GM21447 (cell line): ENCODE data around the gene TRIM7.
A peak's percentile ranks its signal among the peaks of the same experiment; 100 is the strongest.
"Not testable (repeated sequence)": the region's sequence is repeated elsewhere in the genome, so short reads cannot be mapped to it uniquely, and the experiment has no call there.

ENCODE experiments used
- ATAC-seq: cut with Tn5 transposase; IDR thresholded peaks from one replicate; pipeline ENCODE4 v1.9.1; 2021; ENCODE audit not compliant: unreplicated experiment

Gene TRIM7

GRCh38 chr5:181173420-181174342, 31.3 kb downstream of the TRIM7 start:
- ATAC-seq = peak; percentile 55

DNA sequence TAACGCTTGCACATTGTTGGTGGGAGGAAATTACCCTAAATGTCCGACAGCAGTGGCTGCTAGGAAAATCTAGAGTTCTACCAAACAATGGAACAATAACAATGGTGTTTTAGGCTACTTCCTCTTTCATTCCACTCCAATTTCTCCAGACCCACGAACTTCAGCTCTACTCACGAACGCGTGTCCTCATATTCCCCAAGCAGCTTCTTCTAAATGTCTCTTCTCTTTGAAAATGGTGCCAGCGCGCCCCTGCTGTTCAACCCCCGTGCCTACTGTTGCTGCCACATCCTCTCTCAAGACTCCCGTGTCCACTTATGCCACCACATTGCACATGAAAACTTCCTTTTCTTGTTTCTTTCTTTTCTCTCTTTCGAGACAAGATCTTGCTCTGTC, 32.0 kb downstream of the TRIM7 start:
- ATAC-seq = peak; percentile 26

GRCh38 chr5:181171782-181172181, 33.2 kb downstream of the TRIM7 start:
- ATAC-seq = no peak

DNA sequence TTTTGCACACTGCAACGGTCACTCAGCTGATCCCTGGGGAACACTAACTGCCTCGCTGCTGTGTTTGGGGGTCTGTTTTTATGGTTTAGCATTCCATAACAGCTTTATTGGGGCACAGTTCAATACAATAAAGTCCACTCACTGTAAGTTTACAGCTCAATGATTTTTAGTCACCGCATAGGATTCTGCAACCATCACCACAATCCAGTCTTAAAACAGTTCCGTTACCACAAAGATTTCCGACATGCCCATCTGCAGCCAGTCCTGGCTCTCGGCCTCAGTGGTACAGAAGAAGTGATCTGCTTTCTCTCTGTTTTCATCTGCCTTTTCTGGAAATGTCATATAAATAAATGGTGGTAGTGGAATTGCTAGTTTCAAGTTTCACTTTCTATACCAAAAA, 34.0 kb downstream of the TRIM7 start:
- ATAC-seq = no peak

DNA sequence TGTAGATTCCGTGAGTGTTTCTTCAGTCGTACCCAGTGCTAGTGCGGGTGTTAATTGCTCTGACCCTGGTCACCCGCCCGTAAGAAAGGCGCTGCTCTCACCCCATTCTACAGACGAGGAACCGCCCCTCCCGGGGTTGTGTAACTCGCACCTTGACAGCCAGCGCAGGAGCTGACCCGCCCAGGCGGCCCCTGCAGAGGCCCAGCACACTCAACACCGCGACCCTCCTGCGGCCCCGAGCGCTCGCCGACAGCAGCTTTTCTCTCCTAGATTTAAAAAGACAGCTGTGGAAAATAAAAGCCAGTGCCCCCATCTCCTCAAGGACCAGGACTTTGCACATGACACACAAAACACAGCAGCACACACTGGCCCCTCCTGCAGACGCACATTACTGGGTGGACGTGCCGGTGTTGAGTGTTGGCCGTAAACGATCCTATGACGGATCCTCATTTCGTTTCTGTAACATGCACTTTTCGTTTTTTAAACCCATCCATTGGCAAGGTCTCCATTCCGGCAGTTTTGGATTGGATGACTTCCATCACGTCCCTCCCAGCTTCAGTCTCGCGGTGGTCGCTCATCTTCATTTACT, 34.7 kb downstream of the TRIM7 start:
- ATAC-seq = peak; percentile 2

GRCh38 chr5:181169459-181170236, 35.3 kb downstream of the TRIM7 start:
- ATAC-seq = peak; percentile 43

DNA sequence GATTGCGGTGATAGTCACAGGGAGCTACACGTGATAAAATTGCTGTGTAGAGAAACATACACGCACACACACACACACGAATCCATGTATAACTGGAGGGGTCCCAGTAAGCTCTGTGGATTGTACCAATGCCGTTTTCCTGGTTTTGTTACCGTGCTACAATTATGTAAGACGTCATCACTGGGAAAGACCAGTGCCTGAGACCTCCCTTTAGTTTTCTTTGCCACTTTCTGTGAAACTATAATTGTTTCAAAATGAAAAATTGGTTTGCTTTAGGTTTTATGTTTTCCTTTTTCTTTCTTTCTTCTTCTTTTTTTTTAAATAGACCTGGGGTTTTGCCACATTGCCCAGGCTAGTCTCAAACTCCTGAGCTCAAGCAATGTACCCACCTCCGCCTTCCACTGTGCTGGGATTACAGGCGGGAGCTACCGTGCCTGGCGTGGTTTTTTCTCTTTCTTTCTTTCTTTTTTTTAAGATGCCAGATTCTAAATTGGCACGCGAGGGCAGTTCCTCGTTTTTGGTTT, 36.3 kb downstream of the TRIM7 start:
- no peak for ATAC-seq

- ATAC-seq = no peak
Measured at GRCh38 chr5:181167814-181168488, 37.0 kb downstream of the TRIM7 start.

DNA sequence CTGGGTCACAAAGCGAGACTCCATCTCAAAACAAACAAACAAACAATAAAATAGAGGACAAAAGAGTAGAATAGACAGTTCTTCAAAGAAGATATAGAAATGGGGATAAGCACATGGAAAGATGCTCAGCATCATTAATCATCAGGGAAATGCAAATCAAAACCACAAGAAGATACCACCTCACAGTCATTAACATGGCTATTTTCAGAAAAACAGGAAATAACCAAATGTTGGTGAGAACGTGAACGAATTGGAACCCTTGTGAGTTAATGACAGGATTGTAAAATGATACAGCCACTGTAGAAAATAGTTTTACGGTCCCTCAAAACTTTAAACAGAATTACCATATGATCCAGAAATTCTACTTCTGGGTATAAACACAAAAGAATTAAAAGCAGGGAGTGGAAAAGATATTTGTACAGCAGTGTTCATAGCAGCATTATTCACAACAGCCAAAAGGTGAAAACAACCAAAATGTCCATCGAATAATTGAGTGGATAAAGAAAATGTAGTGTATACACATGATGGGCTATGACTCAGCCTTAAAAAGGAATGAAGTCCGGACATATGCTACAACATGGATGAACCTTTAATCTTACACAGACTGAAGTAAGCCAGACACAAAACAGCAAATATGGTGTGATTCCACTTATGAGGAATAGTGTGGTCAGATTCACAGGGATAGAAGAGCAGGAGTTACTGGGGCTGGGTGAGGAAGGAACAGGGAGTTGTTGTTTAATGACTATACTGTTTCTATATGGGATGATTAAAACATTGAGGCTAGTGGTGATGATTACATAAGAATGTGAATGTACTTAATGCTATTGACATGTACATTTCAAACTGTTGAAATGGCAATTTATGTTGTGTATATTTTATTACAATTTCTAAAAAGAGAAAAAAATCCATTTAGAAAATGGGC, 37.9 kb downstream of the TRIM7 start:
- no peak for ATAC-seq

DNA sequence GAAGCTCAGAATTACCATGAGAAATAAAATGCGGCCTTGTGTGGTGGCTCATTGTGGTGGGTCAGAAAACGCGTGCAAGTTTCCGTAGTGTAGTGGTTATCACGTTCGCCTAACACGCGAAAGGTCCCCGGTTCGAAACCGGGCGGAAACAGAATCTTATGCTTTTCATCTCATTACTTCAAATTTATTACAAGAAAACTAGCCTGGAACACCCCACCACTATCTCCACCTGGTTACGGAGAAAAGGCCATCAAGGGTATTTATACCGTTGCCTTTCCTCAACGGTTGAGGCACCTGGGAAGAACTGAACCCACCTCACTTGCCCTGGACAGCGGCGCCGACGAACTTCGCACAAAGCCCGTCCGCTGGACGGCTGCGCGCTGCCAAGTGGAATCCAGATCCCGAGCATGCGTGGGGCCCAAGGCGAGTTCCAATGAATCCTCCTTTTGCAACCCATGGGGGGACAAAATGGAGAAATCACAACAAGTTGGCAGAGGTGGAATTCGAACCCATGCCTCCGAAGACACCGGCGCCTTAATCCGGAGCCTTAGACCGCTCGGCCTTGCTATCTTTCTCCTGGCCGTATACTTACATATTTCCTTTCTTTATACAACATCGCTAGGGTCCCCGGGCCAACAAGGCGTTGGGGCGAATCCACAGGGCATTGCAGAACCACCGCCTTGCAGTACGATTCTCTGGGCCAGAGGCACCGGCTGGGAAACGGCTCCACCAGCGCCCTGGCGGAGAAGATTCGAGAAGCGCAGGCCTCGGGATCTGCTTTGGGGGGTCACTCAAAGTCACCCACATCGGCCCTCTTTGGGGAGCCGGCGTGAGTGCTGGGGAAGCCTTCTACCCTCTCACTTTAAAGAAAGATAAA, 40.7 kb downstream of the TRIM7 start:
- no peak for ATAC-seq

GRCh38 chr5:181163487-181164075, 41.4 kb downstream of the TRIM7 start:
- ATAC-seq = no peak

- ATAC-seq = no peak
Measured at GRCh38 chr5:181161534-181162175, 43.3 kb downstream of the TRIM7 start.

GRCh38 chr5:181160755-181161533, 44.1 kb downstream of the TRIM7 start:
- not testable (repeated sequence) for ATAC-seq

GRCh38 chr5:181160152-181160754, 44.7 kb downstream of the TRIM7 start:
- peak; percentile 42 for ATAC-seq

- peak; percentile 72 for ATAC-seq
Measured at GRCh38 chr5:181159286-181160151, 45.5 kb downstream of the TRIM7 start.

DNA sequence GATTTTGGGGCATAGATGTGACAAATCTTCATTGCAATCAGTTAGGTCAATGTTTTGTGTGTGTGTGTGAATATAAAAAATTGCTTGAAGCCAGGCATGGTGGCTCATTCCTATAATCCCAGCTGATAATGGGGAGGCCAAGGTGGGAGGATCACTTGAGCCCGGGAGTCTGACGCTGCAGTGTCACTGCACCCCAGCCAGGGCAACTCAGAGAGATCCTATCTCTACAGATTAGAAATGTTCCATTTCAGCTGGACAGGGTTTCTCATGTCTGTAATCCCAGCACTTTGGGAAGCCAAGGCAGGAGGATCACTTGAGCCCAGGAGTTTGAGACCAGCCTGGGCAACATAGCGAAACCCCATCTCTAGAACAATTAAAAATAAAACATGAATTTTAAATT, 46.1 kb downstream of the TRIM7 start:
- no peak for ATAC-seq
